ENCODE measurements around the gene ARHGAP32. TPM values are rescaled to one million over a fixed set of nuclear protein-coding genes. Genes with fewer than 3 reads are reported as not detected.
"Not testable (repeated sequence)": the region's sequence is repeated elsewhere in the genome, so short reads cannot be mapped to it uniquely, and the experiment has no call there.

ARHGAP32 gene
- total RNA-seq, 4 donors from 2014 or later = 10.0 to 53.7 (median 34.1) TPM

- no peak overlapping the region for H3K4me3 ChIP-seq
- no peaks in the 10 kb centered on the region for H3K9me3 ChIP-seq
- TF ChIP-seq CTCF (IDR thresholded peaks at IDR 0.05) (no peak), POLR2A (IDR thresholded peaks at IDR 0.05) (no peak)
- intact Hi-C loops (cut with DNase I; ENCODE audit: low total_unique reads) = no loop called here
- H3K36me3 ChIP-seq = no peaks in the 10 kb centered on the region
- H3K4me1 ChIP-seq = no peaks in the 10 kb centered on the region
- H3K27me3 ChIP-seq = no peaks in the 10 kb centered on the region
- peak; percentile 63 to 79 for DNase-seq
- H3K27ac ChIP-seq = no peak overlapping the region
These were observed 48.8 kb downstream of the ARHGAP32 start for GRCh38 chr11:129143335-129143734.

GRCh38 chr11:129141748-129142523 lies 50.2 kb downstream of the ARHGAP32 start:
- intact Hi-C loops (cut with DNase I; ENCODE audit: low total_unique reads) = no loop called here
- H3K36me3 ChIP-seq = no peaks in the 10 kb centered on the region
- TF ChIP-seq CTCF (IDR thresholded peaks at IDR 0.05) = no peak
- no peak for TF ChIP-seq POLR2A (IDR thresholded peaks at IDR 0.05)

GRCh38 chr11:129131316-129131715 lies 60.8 kb downstream of the ARHGAP32 start:
- no peak for TF ChIP-seq POLR2A (IDR thresholded peaks at IDR 0.05)
- no peak for TF ChIP-seq CTCF (IDR thresholded peaks at IDR 0.05)
- Histone ChIP-seq H3K4me1 (no peaks in the 10 kb centered on the region), H3K36me3 (no peaks in the 10 kb centered on the region), H3K9me3 (no peaks in the 10 kb centered on the region), H3K27me3 (no peaks in the 10 kb centered on the region), H3K4me3 (no peak overlapping the region), H3K27ac (no peak overlapping the region)
- no peak for DNase-seq
- intact Hi-C loops (cut with DNase I; ENCODE audit: low total_unique reads) = no loop called here

More at GRCh38 chr11:129141748-129142523, 50.2 kb downstream of the ARHGAP32 start:
- Histone ChIP-seq H3K9me3 (no peaks in the 10 kb centered on the region), H3K27ac (no peak overlapping the region), H3K4me3 (no peak overlapping the region), H3K27me3 (no peaks in the 10 kb centered on the region), H3K4me1 (no peaks in the 10 kb centered on the region)
- DNase-seq = no peak

GRCh38 chr11:129128881-129129620 lies 63.1 kb downstream of the ARHGAP32 start:
- H3K4me1 ChIP-seq; DNase-seq; H3K4me3 ChIP-seq; H3K27ac ChIP-seq; intact Hi-C loops (cut with DNase I; ENCODE audit: low total_unique reads); H3K9me3 ChIP-seq; H3K36me3 ChIP-seq; H3K27me3 ChIP-seq: not testable (repeated sequence)

- no peaks in the 10 kb centered on the region for H3K4me1 ChIP-seq
- H3K4me3 ChIP-seq = no peak overlapping the region
- no peaks in the 10 kb centered on the region for H3K36me3 ChIP-seq
- TF ChIP-seq POLR2A (IDR thresholded peaks at IDR 0.05) (no peak), CTCF (IDR thresholded peaks at IDR 0.05) (no peak)
- no peak overlapping the region for H3K27ac ChIP-seq
- H3K27me3 ChIP-seq = no peaks in the 10 kb centered on the region
- no peak for DNase-seq
- intact Hi-C loops (cut with DNase I; ENCODE audit: low total_unique reads) = loop anchor here (5.0 kb wide), 1 partner anchor 213 kb away; no protein-coding TSS in a partner anchor
- no peaks in the 10 kb centered on the region for H3K9me3 ChIP-seq
These were observed 73.1 kb downstream of the ARHGAP32 start for GRCh38 chr11:129119036-129119435.
